Stomach (tissue), 4 donors: Measurements from ENCODE around the gene SLC38A6.

ENCODE experiments used
- CTCF ChIP-seq, 7 experiments: fragments of 450-650 bp in 4 of 7; fragments of 200-600 bp in 3 of 7; sonication (generic) in 3 of 7; IDR thresholded peaks; one replicate each; pipeline ENCODE4 v1.5.1; 2016 to 2019; ENCODE audit warnings: antibody characterized with exemption in 7 of 7, control low read depth in 2 of 7, mild to moderate bottlenecking in 1 of 7
- EP300 ChIP-seq: sonication (generic); formaldehyde crosslinking; IDR thresholded peaks from one replicate; pipeline ENCODE4 v1.6.1; 2017; ENCODE audit warnings: antibody characterized with exemption
- POLR2A ChIP-seq, 4 donors: fragments of 450-650 bp; IDR thresholded peaks; one replicate each; pipeline ENCODE4 v1.6.1; 2016; ENCODE audit warnings: antibody characterized with exemption in 4 of 4, control low read depth in 2 of 4, mild to moderate bottlenecking in 1 of 4, moderate library complexity in 1 of 4
- POLR2AphosphoS5 ChIP-seq, 3 donors: sonication (generic); formaldehyde crosslinking; IDR thresholded peaks; one replicate each; pipeline ENCODE4 v1.6.1; 2016; ENCODE audit warnings: antibody characterized with exemption in 3 of 3

- TF ChIP-seq CTCF (IDR thresholded peaks at IDR 0.05) (no peak), EP300 (no peak), POLR2A (IDR thresholded peaks at IDR 0.05) (no peak), POLR2AphosphoS5 (IDR thresholded peaks at IDR 0.05) (no peak)
Measured at GRCh38 chr14:60943637-60944032, 37.4 kb upstream of the SLC38A6 start.
